HepG2 (cell line): ENCODE measurements around the gene NEMP2.

Experiments used
- ARNTL ChIP-seq: sonication (generic); formaldehyde crosslinking; IDR thresholded peaks from 2 replicates; pipeline ENCODE4 v1.4.0; 2020; ENCODE audit warnings: mild to moderate bottlenecking, missing genetic modification reagents
- ATF6 ChIP-seq: sonication (generic); formaldehyde crosslinking; conservative IDR thresholded peaks from 2 replicates; pipeline ENCODE4 v1.4.0; 2020; ENCODE audit warnings: missing genetic modification reagents
- CTCF ChIP-seq: sonication (generic); formaldehyde crosslinking; IDR thresholded peaks from 2 replicates; pipeline ENCODE4 v1.5.0; 2020; ENCODE audit warnings: mild to moderate bottlenecking, missing genetic modification reagents, moderate library complexity
- JUND ChIP-seq: sonication (generic); formaldehyde crosslinking; IDR thresholded peaks from 2 replicates; pipeline ENCODE4 v1.8.0; 2022; ENCODE audit warnings: mild to moderate bottlenecking, missing genetic modification reagents

GRCh38 chr2:190576573-190576972, 42.1 kb upstream of the NEMP2 start:
- TF ChIP-seq CTCF (CRISPR knock-in tag) (no peak), JUND (CRISPR knock-in tag) (no peak), ATF6 (CRISPR knock-in tag) (no peak), ARNTL (no peak)
